ENCODE results near the gene CGREF1.

Gene CGREF1, protein sequence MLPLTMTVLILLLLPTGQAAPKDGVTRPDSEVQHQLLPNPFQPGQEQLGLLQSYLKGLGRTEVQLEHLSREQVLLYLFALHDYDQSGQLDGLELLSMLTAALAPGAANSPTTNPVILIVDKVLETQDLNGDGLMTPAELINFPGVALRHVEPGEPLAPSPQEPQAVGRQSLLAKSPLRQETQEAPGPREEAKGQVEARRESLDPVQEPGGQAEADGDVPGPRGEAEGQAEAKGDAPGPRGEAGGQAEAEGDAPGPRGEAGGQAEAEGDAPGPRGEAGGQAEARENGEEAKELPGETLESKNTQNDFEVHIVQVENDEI

DNA sequence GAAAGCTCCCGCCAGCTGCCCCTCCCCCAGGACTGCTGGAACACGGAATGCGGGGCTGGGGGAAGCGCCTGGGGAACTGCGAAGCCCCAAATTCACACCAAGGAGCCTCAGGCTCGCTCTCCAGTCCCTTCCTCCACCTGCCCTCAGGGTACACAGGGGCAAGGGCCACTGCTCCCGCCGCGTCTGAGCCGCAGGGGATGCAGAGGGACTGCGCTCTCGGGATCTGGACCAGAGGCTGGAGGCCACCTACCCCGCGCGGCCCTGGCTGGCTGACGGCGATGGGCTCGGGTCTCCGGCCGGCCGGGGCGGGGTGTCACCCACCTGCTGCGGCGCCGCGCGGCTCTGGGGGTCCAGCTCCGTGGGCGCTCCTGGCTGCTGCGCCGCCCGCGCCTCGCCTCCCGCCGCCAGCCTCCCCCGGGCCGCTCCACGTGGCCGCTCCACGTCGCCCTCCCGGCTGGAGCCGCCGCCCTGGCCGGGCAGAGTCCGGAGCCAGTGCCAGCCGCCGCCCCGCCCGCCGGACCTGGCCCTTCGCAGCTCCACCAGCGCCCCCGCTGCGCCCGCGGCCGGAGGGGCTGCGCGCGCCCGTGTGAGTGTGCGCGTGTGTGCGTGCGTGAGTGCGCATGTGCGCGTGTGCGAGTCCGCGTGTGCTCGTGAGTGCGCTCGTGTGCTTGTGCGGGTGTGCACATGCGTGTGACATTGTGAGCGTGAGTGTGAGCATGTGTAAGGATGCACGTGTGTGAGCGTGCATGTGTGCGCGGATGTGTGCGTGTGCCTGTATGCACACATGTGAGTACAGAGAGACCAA is at the start of gene CGREF1:
TSS of gene CGREF1 (minus strand) at position 604 of the 805 bp plus-strand sequence. CDS start 14,762 bp downstream, outside the sequence.
- peak within 1 kb of the TSS; percentile 44 for H3K4me3 ChIP-seq (ENCODE audit: low read depth, low read length)
- DNase-seq (ENCODE audit: low read depth): peak; percentile 34
- TF ChIP-seq, protein P1, sequence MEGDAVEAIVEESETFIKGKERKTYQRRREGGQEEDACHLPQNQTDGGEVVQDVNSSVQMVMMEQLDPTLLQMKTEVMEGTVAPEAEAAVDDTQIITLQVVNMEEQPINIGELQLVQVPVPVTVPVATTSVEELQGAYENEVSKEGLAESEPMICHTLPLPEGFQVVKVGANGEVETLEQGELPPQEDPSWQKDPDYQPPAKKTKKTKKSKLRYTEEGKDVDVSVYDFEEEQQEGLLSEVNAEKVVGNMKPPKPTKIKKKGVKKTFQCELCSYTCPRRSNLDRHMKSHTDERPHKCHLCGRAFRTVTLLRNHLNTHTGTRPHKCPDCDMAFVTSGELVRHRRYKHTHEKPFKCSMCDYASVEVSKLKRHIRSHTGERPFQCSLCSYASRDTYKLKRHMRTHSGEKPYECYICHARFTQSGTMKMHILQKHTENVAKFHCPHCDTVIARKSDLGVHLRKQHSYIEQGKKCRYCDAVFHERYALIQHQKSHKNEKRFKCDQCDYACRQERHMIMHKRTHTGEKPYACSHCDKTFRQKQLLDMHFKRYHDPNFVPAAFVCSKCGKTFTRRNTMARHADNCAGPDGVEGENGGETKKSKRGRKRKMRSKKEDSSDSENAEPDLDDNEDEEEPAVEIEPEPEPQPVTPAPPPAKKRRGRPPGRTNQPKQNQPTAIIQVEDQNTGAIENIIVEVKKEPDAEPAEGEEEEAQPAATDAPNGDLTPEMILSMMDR (IDR thresholded peaks at IDR 0.05; ENCODE audit: insufficient read depth, low read depth, low read length, missing control alignments): no peak

GRCh38 chr2:27164960-27165763 is 46.2 kb upstream of the CGREF1 start:
- no peak overlapping the region for H3K4me3 ChIP-seq (ENCODE audit: low read depth, low read length)
- TF ChIP-seq, protein P1 (IDR thresholded peaks at IDR 0.05; ENCODE audit: insufficient read depth, low read depth, low read length, missing control alignments): no peak
- peak; percentile 58 for DNase-seq (ENCODE audit: low read depth)

DNA sequence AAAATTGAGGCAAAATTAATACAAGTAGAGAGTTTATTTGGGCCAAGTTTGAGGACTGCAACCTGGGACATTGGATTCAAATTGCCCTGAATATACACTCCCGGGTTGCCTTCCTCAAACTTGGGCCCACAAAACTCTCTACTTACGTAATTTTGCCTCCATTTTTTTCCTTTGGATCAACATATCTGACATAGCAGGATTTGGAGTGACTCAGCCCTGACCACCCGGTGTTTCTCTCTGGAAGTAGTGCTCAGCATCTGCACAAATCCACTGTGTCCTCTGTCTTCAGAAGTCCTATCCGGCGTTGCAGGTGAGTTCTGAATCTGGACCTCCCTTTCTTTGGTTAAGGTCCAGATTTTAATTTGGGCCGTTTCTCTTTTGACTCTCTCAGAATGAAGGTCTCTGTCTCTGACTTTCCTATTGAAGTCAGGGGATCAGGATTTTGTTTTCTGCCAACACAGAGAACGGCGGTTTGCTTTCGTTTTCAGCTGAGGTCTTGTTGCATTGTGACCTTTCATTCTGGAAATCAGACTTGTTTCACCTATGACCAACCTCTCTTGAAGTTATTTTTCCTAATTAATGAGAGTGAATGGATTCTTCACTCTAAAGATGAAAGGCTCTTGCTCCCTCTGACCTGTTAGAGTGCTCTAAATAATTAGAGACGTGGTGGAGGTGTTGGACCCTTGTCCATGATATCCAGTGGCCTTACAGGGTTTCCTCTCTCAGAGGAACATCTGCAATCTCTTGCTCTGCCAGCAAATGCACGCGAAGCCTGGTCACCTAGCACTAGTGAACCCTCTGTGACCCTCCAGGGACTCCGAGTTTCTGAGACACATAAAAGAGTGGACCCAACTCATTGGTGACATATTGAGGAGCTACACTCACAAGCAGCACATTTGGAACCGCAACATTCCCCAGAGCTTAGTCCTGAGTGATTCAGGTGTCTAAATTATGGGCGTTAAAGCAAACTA is 43.5 kb upstream of the CGREF1 start:
- H3K4me3 ChIP-seq (ENCODE audit: low read depth, low read length): no peak overlapping the region
- TF ChIP-seq, protein P1 (IDR thresholded peaks at IDR 0.05; ENCODE audit: insufficient read depth, low read depth, low read length, missing control alignments): no peak
- peak; percentile 54 for DNase-seq (ENCODE audit: low read depth)

- TF ChIP-seq, protein P1 (IDR thresholded peaks at IDR 0.05; ENCODE audit: insufficient read depth, low read depth, low read length, missing control alignments): no peak
- H3K4me3 ChIP-seq (ENCODE audit: low read depth, low read length): no peak overlapping the region
- no peak for DNase-seq (ENCODE audit: low read depth)
Observed at GRCh38 chr2:27160191-27160590, 41.3 kb upstream of the CGREF1 start.

GRCh38 chr2:27159271-27159670 is 40.3 kb upstream of the CGREF1 start:
- DNase-seq (ENCODE audit: low read depth): no peak
- no peak overlapping the region for H3K4me3 ChIP-seq (ENCODE audit: low read depth, low read length)
- TF ChIP-seq, protein P1 (IDR thresholded peaks at IDR 0.05; ENCODE audit: insufficient read depth, low read depth, low read length, missing control alignments): no peak

DNA sequence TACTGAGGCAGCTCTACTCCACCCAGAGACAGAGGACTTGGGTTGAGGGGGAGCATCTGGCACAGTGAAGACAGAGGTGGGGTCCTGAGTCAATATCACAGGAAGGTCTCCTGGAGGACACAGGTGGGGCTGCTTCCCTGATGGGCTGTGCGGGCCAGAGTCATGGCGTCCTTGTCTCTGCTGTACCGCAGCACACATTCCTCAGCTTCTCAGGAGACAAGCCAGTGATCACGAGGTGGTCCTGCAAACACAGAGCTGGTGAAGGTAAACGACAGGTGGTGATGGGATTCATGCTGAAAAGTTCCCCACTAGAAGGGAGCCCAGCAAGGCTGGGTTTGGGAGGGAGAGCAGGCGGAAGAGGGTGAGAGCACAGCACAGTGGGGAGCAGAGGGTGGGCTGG is 39.5 kb upstream of the CGREF1 start:
- H3K4me3 ChIP-seq (ENCODE audit: low read depth, low read length): no peak overlapping the region
- TF ChIP-seq, protein P1 (IDR thresholded peaks at IDR 0.05; ENCODE audit: insufficient read depth, low read depth, low read length, missing control alignments): no peak
- DNase-seq (ENCODE audit: low read depth): no peak

Measured in GM12865 (cell line).